HEK293T (cell line): ENCODE results near the gene AP2B1.

Source experiments
- HDGF ChIP-seq: fragments of 450-650 bp; IDR thresholded peaks from 2 replicates; pipeline ENCODE4 v1.6.1; 2017; ENCODE audit warnings: antibody characterized with exemption, borderline replicate concordance
- PKNOX1 ChIP-seq: fragments of 450-650 bp; IDR thresholded peaks from 2 replicates; pipeline ENCODE4 v1.6.1; 2016
- SP1 ChIP-seq: fragments of 450-650 bp; IDR thresholded peaks from 2 replicates; pipeline ENCODE4 v1.6.1; 2017

GRCh38 chr17:35614810-35615209 lies 27.7 kb downstream of the AP2B1 start:
- TF ChIP-seq SP1 = no peak
- no peak for TF ChIP-seq HDGF
- no peak for TF ChIP-seq PKNOX1
